ENCODE results near the gene SPG7.

DNA sequence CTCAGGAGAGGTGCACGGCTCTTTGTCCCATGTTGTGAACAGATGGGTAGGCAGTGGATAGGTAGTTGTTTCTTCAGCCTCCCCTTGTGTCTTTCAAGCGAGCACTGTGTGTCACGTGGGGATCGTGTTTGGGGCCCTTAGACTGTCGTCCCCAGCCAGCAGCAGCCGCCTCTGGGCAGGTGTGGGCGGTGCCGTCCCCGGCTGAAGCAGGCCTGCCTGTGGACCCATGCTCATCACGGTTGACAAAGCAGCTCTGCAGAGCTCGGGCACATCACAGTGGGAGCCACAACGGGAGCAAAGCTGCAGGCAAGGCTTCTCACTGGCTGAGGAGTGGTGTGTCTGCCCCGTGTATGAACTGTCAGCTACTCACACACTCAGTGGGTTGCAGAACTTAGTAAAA, 47.6 kb downstream of the SPG7 start:
- TF ChIP-seq YY1 (IDR thresholded peaks at IDR 0.05; ENCODE audit: insufficient read depth, insufficient read length) (no peak), ZNF274 (IDR thresholded peaks at IDR 0.05; ENCODE audit: low read depth, low read length) (no peak)

Data from NT2/D1 (cell line).